Uterine smooth muscle cell (primary cell): ENCODE results near the gene NRK. TPM values are rescaled to one million over a fixed set of nuclear protein-coding genes. Genes with fewer than 3 reads are reported as not detected.

Source experiments
- total RNA-seq: library from RNA; depleted of rRNA; stranded (reverse); fragments of >200 nt; gene quantifications from 2 replicates; pipeline ENCODE4 v1.2.3, GENCODE V29; 2014

Gene NRK
- total RNA-seq = 0.37 and 1.3 TPM in 2 replicates

DNA sequence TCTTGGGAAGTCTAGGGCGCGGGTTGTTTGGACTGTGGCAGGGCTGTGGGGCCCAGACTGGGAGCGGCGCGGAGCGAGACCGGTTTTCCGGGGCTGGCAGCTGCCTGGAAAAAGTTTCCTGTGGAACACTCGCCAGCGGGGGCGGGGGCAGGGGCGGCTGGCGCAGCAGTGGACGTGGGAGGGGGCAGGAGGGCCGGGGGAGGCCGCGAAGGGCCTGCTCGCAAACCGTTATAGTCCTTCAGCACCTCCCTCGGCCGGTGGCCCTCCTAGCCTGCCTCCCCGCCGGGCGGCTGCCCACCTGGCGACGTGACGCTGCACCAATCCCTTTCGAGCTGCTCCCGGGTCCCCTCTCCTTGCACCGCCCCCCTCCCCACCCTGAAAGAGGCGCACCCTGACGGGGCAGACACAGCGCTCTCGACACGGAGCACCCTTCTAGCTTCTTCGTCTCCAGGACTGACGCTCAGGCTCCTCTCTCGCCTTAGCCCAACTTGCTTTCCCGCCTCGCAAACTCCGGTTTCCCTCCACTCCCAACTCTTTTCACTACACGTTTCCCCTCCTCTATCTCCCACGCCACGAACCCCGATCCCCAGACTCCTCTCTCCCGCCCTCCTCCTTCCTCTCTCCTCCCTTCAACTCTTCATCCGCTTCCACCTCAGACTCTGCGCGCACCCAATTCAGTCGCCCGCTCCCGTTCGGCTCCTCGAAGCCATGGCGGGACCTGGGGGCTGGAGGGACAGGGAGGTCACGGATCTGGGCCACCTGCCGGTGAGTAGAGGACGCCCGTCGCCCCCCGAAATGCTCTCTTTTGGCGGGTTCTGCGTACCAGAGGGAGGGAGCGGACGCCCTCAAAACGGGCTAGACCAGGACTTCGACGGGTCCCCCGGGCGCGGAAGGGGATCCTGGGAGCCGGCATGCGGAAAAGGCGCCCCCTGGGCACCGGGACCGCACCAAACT lies at the start of gene NRK:
TSS of gene NRK (plus strand) at position 402 of the 954 bp plus-strand sequence. CDS start at position 709, 307 bp downstream.

Other genes with a start within 250 kb of the NRK start
- not detected in 2 replicates for gene SERPINA7, start 216.2 kb downstream of the NRK start, total RNA-seq